RWPE2 (cell line): ENCODE data around the gene LHX3.

Source experiments
- ATAC-seq: fragments of 200-7000 bp; cut with Tn5 transposase; 3 replicates; pipeline ENCODE4 v1.9.1; 2021; ENCODE audit warnings: low read depth
- DNase-seq: peaks from one replicate; pipeline ENCODE4 v3.0.0-alpha.2; 2020; ENCODE audit warnings: low spot score
- H3K27ac ChIP-seq: fragments of 450-650 bp; 2 replicates; pipeline ENCODE4 v1.5.1; 2017; ENCODE audit warnings: mild to moderate bottlenecking; ENCODE audit not compliant: poor library complexity, severe bottlenecking
- H3K27me3 ChIP-seq: fragments of 250-450 bp; sonication (Bioruptor Pico); 2 replicates; pipeline ENCODE4 v1.5.1; 2021; ENCODE audit warnings: mild to moderate bottlenecking, moderate library complexity; ENCODE audit not compliant: insufficient read depth, poor library complexity, severe bottlenecking
- H3K36me3 ChIP-seq: fragments of 250-450 bp; sonication (Bioruptor Pico); 2 replicates; pipeline ENCODE4 v1.5.1; 2020; ENCODE audit warnings: low read depth, mild to moderate bottlenecking, moderate library complexity
- H3K4me1 ChIP-seq: fragments of 250-450 bp; sonication (Bioruptor Pico); 2 replicates; pipeline ENCODE4 v1.5.1; 2021; ENCODE audit warnings: mild to moderate bottlenecking, moderate library complexity; ENCODE audit not compliant: insufficient read depth, poor library complexity, severe bottlenecking
- H3K4me3 ChIP-seq: fragments of 250-450 bp; sonication (Bioruptor Pico); 2 replicates; pipeline ENCODE4 v1.5.1; 2021; ENCODE audit warnings: mild to moderate bottlenecking, moderate library complexity; ENCODE audit not compliant: severe bottlenecking
- H3K9me3 ChIP-seq: fragments of 250-450 bp; sonication (Bioruptor Pico); 2 replicates; pipeline ENCODE4 v1.5.1; 2021; ENCODE audit warnings: mild to moderate bottlenecking, moderate library complexity; ENCODE audit not compliant: severe bottlenecking
- CTCF ChIP-seq: fragments of 450-650 bp; IDR thresholded peaks from one replicate; pipeline ENCODE4 v1.5.1; 2017; ENCODE audit warnings: mild to moderate bottlenecking, moderate library complexity; ENCODE audit not compliant: poor library complexity, severe bottlenecking

LHX3 gene

GRCh38 chr9:136182420-136182787 is 22.5 kb downstream of the LHX3 start:
- H3K9me3 ChIP-seq, result no peaks in the 10 kb centered on the region
- no peaks in the 10 kb centered on the region for H3K4me1 ChIP-seq
- ATAC-seq (no peak), DNase-seq (no peak)
- H3K27me3 ChIP-seq, result peaks cover 29% of the 10 kb centered on the region
- no peak for TF ChIP-seq CTCF
- no peaks in the 10 kb centered on the region for H3K36me3 ChIP-seq
- no peak overlapping the region for H3K27ac ChIP-seq
- H3K4me3 ChIP-seq, result no peak overlapping the region

- Histone ChIP-seq H3K9me3 (no peaks in the 10 kb centered on the region), H3K36me3 (no peaks in the 10 kb centered on the region), H3K4me3 (no peak overlapping the region), H3K4me1 (no peaks in the 10 kb centered on the region), H3K27ac (no peak overlapping the region), H3K27me3 (peaks cover 33% of the 10 kb centered on the region)
- DNase-seq, result no peak
- no peak for ATAC-seq
- TF ChIP-seq CTCF, result no peak
These were observed 23.0 kb downstream of the LHX3 start for GRCh38 chr9:136181784-136182419.

- Histone ChIP-seq H3K4me3 (no peak overlapping the region), H3K27ac (no peak overlapping the region), H3K36me3 (no peaks in the 10 kb centered on the region), H3K9me3 (no peaks in the 10 kb centered on the region), H3K4me1 (no peaks in the 10 kb centered on the region), H3K27me3 (peaks cover 27% of the 10 kb centered on the region)
- ATAC-seq (no peak), DNase-seq (no peak)
- TF ChIP-seq CTCF, result no peak
These were observed 24.3 kb downstream of the LHX3 start for GRCh38 chr9:136180586-136180985.

- H3K4me1 ChIP-seq, result no peaks in the 10 kb centered on the region
- no peak for TF ChIP-seq CTCF
- peaks cover 20% of the 10 kb centered on the region for H3K27me3 ChIP-seq
- no peak overlapping the region for H3K27ac ChIP-seq
- no peak for DNase-seq
- no peak for ATAC-seq
- no peaks in the 10 kb centered on the region for H3K9me3 ChIP-seq
- H3K4me3 ChIP-seq, result no peak overlapping the region
- H3K36me3 ChIP-seq, result no peaks in the 10 kb centered on the region
These were observed 25.2 kb downstream of the LHX3 start for GRCh38 chr9:136179761-136180160.

GRCh38 chr9:136179101-136179616 is 25.8 kb downstream of the LHX3 start:
- Histone ChIP-seq H3K4me1 (no peaks in the 10 kb centered on the region), H3K27ac (no peak overlapping the region), H3K36me3 (no peaks in the 10 kb centered on the region), H3K27me3 (peaks cover 18% of the 10 kb centered on the region), H3K4me3 (no peak overlapping the region), H3K9me3 (no peaks in the 10 kb centered on the region)
- DNase-seq (no peak), ATAC-seq (no peak)
- TF ChIP-seq CTCF, result no peak
